Peyer's patch (tissue), 4 donors: ENCODE data around the gene RIMBP2.

Experiments used
- POLR2A ChIP-seq, 2 donors: fragments of 450-650 bp; IDR thresholded peaks; one replicate each; pipeline ENCODE4 v1.5.1; 2017; ENCODE audit warnings: antibody characterized with exemption in 2 of 2, mild to moderate bottlenecking in 2 of 2, moderate library complexity in 2 of 2
- TF ChIP-seq, protein P1 (sequence below), 6 experiments: fragments of 450-650 bp in 4 of 6; fragments of 200-600 bp in 2 of 6; sonication (generic) in 1 of 6; IDR thresholded peaks; one replicate each; pipeline ENCODE4 v1.5.1; 2017 to 2019; ENCODE audit warnings: antibody characterized with exemption in 6 of 6, mild to moderate bottlenecking in 3 of 6, moderate library complexity in 1 of 6

DNA sequence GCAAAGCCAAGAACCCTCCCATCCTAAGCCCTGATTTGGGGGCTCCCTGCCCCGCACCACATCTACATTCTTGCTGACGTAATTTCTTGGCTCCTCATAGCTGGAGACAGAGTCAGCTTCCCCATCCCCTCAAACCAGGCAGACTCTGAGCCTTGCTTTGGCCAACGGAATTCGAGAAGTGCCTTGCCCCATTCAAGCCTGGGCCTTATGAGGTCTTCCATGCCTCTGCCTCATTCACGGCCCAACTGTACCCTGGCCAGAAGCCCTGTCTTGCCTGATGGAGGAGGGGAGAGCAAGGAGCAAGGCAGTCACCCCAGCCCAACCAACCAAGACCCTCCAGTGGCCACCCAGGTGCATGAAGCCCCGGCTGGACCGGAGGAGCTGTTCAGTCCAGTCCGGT lies 214.3 kb downstream of the RIMBP2 start:
- TF ChIP-seq, protein P1, sequence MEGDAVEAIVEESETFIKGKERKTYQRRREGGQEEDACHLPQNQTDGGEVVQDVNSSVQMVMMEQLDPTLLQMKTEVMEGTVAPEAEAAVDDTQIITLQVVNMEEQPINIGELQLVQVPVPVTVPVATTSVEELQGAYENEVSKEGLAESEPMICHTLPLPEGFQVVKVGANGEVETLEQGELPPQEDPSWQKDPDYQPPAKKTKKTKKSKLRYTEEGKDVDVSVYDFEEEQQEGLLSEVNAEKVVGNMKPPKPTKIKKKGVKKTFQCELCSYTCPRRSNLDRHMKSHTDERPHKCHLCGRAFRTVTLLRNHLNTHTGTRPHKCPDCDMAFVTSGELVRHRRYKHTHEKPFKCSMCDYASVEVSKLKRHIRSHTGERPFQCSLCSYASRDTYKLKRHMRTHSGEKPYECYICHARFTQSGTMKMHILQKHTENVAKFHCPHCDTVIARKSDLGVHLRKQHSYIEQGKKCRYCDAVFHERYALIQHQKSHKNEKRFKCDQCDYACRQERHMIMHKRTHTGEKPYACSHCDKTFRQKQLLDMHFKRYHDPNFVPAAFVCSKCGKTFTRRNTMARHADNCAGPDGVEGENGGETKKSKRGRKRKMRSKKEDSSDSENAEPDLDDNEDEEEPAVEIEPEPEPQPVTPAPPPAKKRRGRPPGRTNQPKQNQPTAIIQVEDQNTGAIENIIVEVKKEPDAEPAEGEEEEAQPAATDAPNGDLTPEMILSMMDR (IDR thresholded peaks at IDR 0.05), result no peak
- TF ChIP-seq POLR2A (IDR thresholded peaks at IDR 0.05), result no peak
